K562 (cell line): Measurements from ENCODE around the gene STMN3. TPM values are rescaled to one million over a fixed set of nuclear protein-coding genes. Genes with fewer than 3 reads are reported as not detected.

ENCODE experiments used
- BDP1 ChIP-seq: IDR thresholded peaks from 3 replicates; pipeline ENCODE4 v1.6.1; 2011; ENCODE audit not compliant: insufficient read length, insufficient read depth
- BHLHE40 ChIP-seq: IDR thresholded peaks from 2 replicates; pipeline ENCODE4 v1.6.1; 2011; ENCODE audit warnings: low read length, improper control_type of control experiment
- BRF1 ChIP-seq: IDR thresholded peaks from 3 replicates; pipeline ENCODE4 v1.6.1; 2011; ENCODE audit warnings: borderline replicate concordance, mild to moderate bottlenecking; ENCODE audit not compliant: insufficient read length; ENCODE audit errors: extremely low read depth
- ETV5 ChIP-seq: sonication (generic); formaldehyde crosslinking; IDR thresholded peaks from 2 replicates; pipeline ENCODE4 v1.4.0; 2020; ENCODE audit warnings: low read depth, mild to moderate bottlenecking, missing genetic modification reagents
- NFE2 ChIP-seq: IDR thresholded peaks from 2 replicates; pipeline ENCODE4 v1.6.1; 2014; ENCODE audit warnings: antibody characterized with exemption, low read depth
- NR2C2 ChIP-seq, 2 experiments: fragments of 200-800 bp in 1 of 2; sonication (Bioruptor generic) in 1 of 2; sonication (generic) in 1 of 2; formaldehyde crosslinking in 1 of 2; IDR thresholded peaks; 2 replicates each; pipeline versions ENCODE4 v1.6.1 to v1.8.0; 2016 to 2022; ENCODE audit warnings: mild to moderate bottlenecking in 1 of 2, missing compliant biosample characterization in 1 of 2, missing genetic modification characterization in 1 of 2, missing genetic modification reagents in 1 of 2
- POLR2G ChIP-seq: fragments of 200-400 bp; formaldehyde crosslinking; IDR thresholded peaks from 2 replicates; pipeline ENCODE4 v1.6.1; 2017; ENCODE audit warnings: low read depth, mild to moderate bottlenecking, antibody characterized with exemption, low read length, moderate library complexity
- TRIM25 ChIP-seq: fragments of 450-650 bp; IDR thresholded peaks from 2 replicates; pipeline ENCODE4 v1.7.0; 2016; ENCODE audit warnings: borderline replicate concordance
- YY1 ChIP-seq, 3 experiments: IDR thresholded peaks; 2 replicates each; pipeline ENCODE4 v1.6.1; 2011; ENCODE audit warnings: low read length in 2 of 3, mild to moderate bottlenecking in 2 of 3, moderate library complexity in 2 of 3, borderline replicate concordance in 1 of 3, control low read depth in 1 of 3, low read depth in 1 of 3; ENCODE audit not compliant: insufficient read depth in 3 of 3, insufficient replicate concordance in 2 of 3, control insufficient read depth in 1 of 3, insufficient read length in 1 of 3; ENCODE audit errors: extremely low read depth in 1 of 3
- ZNF395 ChIP-seq: fragments of 200-800 bp; sonication (Bioruptor generic); IDR thresholded peaks from 2 replicates; pipeline ENCODE4 v1.6.1; 2017; ENCODE audit warnings: missing genetic modification characterization, missing compliant biosample characterization
- ZNF589 ChIP-seq: fragments of 200-800 bp; sonication (Bioruptor generic); IDR thresholded peaks from 2 replicates; pipeline ENCODE4 v1.6.1; 2016; ENCODE audit warnings: low read depth, missing genetic modification characterization, missing compliant biosample characterization
- polyA plus RNA-seq, 8 experiments: library from polyadenylated mRNA; depleted of rRNA in 4 of 8; stranded (reverse) in 5 of 8; unstranded in 3 of 8; fragments of >200 nt; fragmentation: Nextera tagmentation in 2 of 8; fragmentation: Illumina TruSeq in 1 of 8; extraction: Ambion mirVana in 2 of 8; extraction: Trizol in 1 of 8; gene quantifications; 2 replicates each; pipeline versions ENCODE4 v1.2.1 to v1.2.3, GENCODE V29; 2011 to 2014; ENCODE audit warnings: inconsistent platforms in 1 of 8, missing spikeins in 1 of 8
- total RNA-seq, 7 experiments: library from RNA; depleted of rRNA in 6 of 7; stranded (reverse); fragments of >200 nt in 6 of 7; fragmentation: Illumina TruSeq in 2 of 7; extraction: Trizol in 2 of 7; gene quantifications; 2 replicates each; pipeline versions ENCODE4 v1.2.1 to v1.2.3, GENCODE V29; 2011 to 2021; ENCODE audit warnings: low replicate concordance in 1 of 7
- TF ChIP-seq, protein P1 (sequence below), 2 experiments: fragments of 450-650 bp; IDR thresholded peaks; 2 replicates each; pipeline ENCODE4 v1.6.1; 2016; ENCODE audit warnings: mild to moderate bottlenecking in 2 of 2, borderline replicate concordance in 1 of 2, low read depth in 1 of 2, moderate library complexity in 1 of 2

STMN3 gene
- total and polyA plus RNA-seq, 9 of the 15 experiments (the other 6 are each of a cell fraction or from before 2014, with no cell fraction given) = 0.70 to 65.6 (median 29.4) TPM

DNA sequence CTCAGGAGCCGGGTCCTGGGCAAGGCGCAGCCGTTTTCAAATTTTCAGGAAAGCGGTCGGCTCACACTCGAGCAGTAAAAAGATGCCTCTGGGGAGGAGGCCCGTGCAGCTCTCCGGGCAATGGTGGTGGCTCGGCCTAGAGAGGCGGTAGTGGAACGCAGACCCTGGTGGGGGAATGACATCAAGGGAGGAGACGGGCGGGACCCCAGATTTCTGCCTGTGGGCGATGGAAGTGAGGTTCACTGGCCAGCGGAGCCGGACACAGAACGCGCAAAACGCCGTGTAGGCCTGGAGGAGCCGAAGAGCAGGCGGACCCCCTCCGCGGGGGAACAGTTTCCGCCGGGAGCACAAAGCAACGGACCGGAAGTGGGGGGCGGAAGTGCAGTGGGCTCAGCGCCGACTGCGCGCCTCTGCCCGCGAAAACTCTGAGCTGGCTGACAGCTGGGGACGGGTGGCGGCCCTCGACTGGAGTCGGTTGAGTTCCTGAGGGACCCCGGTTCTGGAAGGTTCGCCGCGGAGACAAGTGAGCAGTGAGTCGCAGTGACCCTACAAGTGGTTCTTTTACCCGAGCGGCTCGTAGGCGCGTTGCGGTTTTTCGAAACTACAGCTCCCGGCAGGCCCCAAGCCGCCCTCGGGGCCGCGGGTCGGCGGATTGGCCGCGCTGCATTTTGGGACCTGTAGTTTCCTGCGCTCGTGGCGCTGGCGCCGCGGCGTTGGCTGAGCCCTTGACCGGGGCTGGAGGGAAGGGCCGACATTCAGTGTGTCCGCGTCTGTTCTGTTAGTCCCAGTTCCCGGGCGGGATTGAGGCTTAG lies 4.9 kb upstream of the STMN3 start, which contains the start of gene RTEL1 (continued):
- TF ChIP-seq, protein P1, sequence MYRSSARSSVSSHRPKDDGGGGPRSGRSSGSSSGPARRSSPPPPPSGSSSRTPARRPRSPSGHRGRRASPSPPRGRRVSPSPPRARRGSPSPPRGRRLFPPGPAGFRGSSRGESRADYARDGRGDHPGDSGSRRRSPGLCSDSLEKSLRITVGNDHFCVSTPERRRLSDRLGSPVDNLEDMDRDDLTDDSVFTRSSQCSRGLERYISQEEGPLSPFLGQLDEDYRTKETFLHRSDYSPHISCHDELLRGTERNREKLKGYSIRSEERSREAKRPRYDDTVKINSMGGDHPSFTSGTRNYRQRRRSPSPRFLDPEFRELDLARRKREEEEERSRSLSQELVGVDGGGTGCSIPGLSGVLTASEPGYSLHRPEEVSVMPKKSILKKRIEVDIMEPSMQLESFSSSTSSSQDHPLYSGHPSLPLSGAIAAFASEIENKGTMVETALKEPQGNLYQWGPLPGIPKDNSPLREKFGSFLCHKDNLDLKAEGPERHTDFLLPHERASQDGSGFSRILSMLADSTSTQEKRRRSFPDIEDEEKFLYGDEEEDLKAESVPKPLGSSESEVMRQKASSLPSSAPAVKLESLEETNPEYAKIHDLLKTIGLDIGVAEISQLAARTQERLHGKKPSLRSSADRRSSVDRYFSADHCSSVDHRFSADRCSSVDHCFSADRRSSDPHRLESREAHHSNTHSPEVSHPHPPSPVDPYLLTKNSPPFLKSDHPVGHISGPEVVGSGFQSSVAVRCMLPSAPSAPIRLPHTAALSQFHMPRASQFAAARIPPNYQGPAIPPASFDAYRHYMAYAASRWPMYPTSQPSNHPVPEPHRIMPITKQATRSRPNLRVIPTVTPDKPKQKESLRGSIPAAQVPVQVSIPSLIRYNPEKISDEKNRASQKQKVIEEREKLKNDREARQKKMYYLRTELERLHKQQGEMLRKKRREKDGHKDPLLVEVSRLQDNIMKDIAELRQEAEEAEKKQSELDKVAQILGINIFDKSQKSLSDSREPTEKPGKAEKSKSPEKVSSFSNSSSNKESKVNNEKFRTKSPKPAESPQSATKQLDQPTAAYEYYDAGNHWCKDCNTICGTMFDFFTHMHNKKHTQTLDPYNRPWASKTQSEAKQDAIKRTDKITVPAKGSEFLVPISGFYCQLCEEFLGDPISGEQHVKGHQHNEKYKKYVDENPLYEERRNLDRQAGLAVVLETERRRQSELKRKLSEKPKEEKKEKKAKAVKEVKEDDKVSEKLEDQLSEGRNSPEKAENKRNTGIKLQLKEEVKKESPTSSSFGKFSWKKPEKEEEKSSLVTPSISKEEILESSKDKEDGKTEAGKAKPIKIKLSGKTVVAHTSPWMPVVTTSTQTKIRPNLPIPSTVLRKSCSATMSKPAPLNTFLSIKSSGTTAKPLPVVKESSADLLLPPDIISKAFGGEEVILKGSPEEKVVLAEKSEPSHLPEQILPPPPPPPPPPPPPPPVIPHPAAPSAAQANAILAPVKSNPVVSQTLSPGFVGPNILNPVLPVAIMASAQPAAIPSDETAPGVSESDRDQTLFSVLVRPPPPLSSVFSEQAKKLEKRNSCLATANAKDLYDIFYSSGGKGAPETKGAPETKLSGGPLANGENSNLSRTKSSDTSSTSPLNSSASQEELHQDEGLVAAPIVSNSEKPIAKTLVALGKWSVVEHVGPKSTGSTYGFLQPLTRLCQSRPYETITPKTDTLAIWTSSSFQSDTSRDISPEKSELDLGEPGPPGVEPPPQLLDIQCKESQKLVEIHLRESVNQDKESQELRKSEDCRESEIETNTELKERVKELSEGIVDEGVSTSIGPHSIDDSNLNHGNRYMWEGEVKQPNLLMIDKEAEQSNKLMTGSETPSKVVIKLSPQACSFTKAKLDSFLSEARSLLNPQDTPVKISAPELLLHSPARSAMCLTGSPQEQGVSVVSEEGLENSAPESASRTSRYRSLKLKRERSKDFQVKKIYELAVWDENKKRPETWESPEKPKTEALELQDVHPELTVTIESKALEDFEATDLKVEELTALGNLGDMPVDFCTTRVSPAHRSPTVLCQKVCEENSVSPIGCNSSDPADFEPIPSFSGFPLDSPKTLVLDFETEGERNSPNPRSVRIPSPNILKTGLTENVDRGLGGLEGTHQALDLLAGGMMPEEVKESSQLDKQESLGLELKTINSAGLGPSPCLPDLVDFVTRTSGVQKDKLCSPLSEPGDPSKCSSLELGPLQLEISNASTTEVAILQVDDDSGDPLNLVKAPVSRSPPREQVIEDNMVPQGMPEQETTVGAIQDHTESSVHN (IDR thresholded peaks at IDR 0.05; ENCODE audit: borderline replicate concordance in 1 of 2, low read depth in 1 of 2) = no peak
- TF ChIP-seq NR2C2 (CRISPR knock-in tag; IDR thresholded peaks at IDR 0.05) = peak; percentile 85
- peak; percentile 98 for TF ChIP-seq NR2C2 (tag; IDR thresholded peaks at IDR 0.05)
- TF ChIP-seq BDP1 = no peak
- TF ChIP-seq POLR2G = peak; percentile 82; the same call in 1 of the 2 replicates
- TF ChIP-seq NFE2 = peak; percentile 32; the same call in 1 of the 2 replicates
- no peak for TF ChIP-seq BRF1
- TF ChIP-seq ETV5 = peak; percentile 65; the same call in 1 of the 2 replicates
- TF ChIP-seq TRIM25 = no peak
- TF ChIP-seq BHLHE40 = peak; percentile 54; the same call in 1 of the 2 replicates
- TF ChIP-seq ZNF589 (CRISPR knock-in tag) = peak; percentile 54; the same call in 1 of the 2 replicates
- peak; percentile 62 for TF ChIP-seq ZNF395
- TF ChIP-seq YY1 (IDR thresholded peaks at IDR 0.05; ENCODE audit: borderline replicate concordance in 1 of 3, control insufficient read depth in 1 of 3, extremely low read depth in 1 of 3, insufficient read depth in 3 of 3, insufficient read length in 1 of 3, insufficient replicate concordance in 2 of 3, low read depth in 1 of 3, low read length in 2 of 3) = peak in 2 of 3 experiments; percentile 53 to 73
